Ureter (tissue), 1 donor: ENCODE data around the gene STRN4. TPM values are rescaled to one million over a fixed set of nuclear protein-coding genes. Genes with fewer than 3 reads are reported as not detected.
"Not testable (repeated sequence)": the region's sequence is repeated elsewhere in the genome, so short reads cannot be mapped to it uniquely, and the experiment has no call there.

Experiments used
- DNase-seq: peaks from one replicate; pipeline ENCODE4 v3.0.0-alpha.2; 2020; ENCODE audit warnings: low spot score
- total RNA-seq: library from RNA; stranded (reverse); gene quantifications from one replicate; pipeline ENCODE4 v1.2.4, GENCODE V29; 2023
- donor health status: DM: yes; HTN: yes; CAD: no.

Gene STRN4
- total RNA-seq, 1 donor from 2014 or later: 67.6 TPM

DNA sequence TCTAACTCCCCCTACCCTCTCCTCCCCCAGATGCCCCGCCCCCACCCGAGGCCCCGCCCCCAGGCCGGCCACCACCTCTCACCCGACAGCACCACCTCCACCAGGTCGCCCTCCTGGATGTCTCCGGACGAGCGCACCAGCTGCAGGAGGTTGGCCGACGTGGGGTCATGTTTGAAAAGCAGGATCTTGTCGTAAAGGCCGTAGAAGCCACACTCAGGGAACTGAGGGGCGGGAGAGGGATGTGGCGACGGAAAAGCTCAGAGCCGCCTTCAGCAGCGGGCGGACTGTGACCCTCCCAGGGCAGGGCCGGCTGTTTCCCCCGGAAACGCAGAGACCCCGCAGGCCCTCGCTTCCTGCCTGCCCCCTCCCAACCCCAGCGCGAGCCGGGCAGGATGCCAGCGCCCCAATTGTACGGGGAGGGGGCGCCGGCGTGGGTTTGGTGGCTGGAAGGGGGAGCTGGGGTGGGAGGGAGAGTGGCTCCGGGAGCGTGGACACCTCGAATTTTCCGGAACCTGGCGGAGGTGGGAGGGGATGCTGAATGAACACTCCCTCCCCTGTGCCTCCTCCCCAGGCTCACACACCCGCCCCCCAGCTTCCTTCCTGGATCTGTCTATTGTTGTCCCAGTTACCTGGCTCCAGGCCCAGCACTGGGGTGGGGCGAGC lies 32.3 kb downstream of the STRN4 start:
- DNase-seq: peak; percentile 97

DNA sequence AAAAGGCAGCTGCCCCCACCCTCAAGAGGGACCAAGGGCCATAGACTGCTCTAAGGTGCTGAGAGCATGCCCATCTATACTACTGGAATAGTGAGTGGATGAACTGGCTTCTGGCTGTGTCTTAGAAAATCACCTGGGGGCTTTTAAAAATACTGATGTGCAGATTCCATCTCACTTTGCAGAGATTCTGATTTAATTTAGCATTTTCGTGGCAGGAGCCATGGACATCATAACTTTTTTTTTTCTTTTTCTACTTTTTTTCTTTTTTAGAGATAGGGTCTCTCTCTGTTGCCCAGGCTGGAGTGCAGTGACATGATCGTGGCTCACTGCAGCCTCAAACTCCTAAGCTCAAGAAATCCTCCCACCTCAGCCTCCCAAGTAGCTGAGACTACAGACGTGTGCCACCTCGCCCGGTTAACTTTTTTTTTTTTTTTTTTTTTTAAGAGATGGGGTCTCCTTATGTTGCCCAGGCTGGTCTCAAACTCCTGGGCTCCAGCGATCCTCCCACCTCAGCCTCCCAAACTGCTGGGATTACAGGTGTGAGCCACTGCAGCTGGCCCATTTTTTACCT lies 33.4 kb downstream of the STRN4 start:
- not testable (repeated sequence) for DNase-seq

DNA sequence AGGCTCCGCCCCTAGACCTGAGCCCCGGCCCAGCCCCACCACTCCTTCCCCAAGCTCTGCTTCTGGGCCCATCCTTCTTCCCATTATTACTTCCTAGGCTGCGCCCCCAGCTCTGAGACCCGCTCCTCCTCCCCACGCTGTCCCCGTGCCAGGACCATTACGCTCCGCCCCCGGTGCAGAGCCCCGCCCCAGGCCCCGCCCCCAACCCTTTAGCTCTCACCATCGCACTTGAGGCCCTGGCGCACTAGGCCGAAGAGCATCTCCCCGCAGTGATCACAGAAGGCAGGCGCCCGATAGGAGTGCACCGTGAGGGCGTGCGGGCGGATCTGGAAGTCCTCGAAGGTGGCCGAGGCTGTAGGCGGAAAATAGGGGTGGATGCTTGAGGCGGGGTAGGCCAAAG lies 35.6 kb downstream of the STRN4 start:
- DNase-seq: no peak

DNA sequence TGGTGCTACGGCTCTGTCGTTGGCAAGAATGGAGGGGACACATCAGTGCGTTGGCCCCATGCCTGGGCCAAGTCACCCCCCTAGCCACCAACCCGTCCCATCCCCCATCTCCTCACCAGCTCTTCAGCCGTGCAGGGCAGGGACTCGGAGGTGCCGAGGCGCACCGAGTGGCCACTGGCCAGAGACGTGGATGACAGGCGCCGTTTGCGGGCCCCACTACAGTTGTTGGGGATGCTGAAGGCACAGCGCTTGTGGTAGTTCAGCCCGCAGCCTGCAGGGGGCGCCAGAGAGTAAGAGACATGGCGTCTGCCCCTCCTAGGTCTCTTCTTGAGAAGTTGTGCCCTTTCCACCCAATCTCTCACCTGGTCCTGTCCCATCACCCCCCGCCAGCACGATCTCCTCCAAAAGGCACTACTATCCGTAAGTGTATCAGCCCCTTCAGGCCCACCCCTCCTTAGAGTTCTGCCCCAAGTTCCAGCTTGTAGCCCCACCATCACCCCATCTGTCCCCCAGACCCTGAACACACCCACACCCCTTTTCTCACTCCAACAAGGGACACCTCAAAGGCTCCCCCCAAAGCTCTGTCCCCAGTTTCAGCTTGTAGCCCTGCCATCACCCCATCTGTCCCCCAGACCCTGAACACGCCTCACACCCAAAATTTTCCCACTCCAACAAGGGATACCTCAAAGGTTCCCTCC lies 41.7 kb downstream of the STRN4 start:
- peak; percentile 79 for DNase-seq

DNA sequence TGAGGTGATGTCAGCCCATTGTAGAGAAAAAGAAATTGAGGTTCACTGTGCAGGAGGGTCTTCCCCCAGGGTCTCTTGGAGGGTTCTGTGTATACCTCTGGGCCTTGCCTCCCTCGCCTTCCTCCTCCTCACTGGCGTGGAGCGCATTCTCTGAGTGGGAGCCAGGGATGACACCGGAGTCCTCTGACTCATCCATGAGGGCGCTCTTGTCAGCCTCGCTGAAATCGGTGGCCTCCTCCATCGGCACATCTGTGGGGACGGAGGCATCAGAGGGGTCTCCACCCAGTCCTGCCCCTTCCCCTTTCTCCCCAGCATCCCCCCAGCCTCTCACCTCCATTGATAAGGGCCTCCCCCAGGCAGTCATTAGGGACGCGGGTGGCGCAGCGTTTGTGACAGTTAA lies 45.5 kb downstream of the STRN4 start:
- no peak for DNase-seq

DNA sequence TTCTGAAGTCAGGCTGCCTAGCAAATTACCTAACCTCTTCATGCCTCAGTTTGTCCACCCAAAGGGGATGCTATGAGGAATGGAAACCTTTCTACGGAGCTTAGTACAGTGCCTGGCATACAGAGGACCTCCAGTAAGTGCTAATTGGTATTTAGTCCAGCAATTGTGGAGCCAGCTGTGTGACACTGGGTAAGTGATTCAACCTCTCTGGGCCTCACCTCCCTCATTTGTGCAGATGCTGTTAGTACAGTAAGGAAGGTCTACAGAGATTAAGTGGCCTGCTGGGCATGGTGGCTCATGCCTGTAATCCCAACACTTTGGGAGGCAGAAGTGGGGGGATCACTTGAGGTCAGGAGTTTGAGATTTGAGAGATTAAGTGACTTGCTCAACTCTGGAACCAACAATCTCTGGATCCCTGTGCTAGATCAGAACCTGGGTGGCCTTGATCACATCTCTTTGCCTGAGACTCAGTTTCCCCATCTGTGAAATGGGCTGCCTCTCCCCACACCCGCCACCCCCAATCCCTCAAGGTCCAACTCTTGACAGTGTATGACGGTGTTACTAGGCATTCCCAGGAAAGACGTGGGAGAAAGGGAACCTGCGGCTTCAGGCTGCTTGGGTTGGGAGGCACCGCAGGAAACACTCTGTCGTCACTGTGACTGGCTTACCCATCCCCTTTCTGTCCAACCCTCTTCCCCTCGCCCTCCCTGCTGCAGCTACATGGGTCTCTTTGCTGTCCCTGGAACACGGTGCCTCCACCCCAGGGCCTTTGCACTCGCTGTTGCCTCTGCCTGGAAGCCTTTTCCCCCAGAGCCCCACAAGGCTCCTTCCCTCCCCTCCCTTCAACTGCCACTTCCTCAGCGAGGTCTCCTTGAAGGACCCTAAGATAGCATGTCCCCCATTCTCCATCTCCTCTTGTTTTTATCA lies 47.6 kb downstream of the STRN4 start:
- no peak for DNase-seq

DNA sequence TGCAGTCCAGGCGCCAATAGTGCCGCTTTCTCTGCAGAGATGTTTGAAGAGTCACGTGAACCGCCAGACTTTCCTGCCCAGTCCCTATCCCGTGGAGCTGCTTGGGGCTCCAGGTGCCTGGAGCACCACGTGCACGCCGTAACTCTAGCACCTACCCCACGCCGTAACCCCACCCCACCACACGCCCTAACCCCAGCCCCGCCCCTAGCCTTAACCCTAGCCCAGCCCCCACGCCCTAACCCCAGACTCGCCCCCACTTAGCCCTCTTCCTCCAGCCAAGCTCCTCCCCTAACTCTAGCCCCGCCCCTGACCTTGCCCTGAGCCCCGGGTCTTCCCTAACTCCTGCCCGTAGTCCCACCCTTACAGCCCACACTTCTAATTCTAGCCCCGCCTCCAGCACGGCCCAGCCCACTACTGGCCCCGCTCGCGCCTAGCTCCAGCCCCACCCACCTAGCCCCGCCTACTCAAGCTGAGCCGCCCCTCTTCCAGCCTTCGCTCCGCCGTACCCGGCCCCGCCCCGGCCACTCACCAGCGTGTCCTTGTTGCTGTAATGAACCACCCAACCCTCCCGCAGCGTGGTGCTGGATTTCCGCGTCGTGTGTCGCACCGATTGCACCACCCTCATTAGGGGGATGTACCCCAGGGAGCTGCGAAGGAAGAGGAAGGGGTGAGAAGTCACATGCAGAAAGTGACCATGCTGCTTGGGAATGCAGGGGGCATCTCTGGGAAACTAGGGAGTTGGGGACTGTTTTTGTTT lies 48.9 kb downstream of the STRN4 start:
- peak; percentile 85 for DNase-seq

DNA sequence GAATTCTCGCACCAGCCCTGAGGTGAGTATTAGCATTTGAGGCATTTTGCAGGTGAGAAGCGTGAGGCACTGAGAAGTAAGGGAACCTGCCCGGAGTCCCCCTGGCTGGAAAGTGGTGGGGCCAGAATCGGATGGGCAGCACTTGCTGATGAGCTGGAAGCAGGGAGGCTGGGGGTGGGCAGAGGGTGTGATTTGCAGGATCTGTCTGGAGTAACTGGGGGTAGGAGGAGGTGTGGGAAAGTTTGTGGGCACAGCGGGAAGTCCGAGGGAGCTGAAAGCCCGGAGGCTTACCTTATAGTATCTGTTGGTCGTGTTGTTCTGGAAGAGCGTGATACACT lies 49.4 kb downstream of the STRN4 start:
- no peak for DNase-seq

DNA sequence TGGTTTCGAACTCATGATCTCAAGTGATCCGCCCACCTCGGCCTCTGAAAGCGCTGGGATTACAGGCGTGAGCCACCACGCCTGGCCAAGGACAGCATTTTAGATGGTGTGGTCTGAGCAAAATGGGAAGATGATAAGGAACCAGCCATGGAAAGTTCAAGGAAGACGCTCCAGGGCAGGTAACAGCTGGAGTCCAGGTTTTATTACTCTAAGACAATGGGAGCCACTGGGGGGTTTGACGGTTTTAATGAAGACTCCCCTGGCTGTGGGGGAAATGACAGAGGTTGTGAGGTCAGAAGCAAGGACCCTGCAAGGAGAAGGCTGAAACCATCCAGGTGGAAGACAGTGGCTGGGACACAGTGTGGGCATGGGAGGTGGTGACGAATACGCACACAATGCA lies 50.2 kb downstream of the STRN4 start:
- DNase-seq: no peak

DNA sequence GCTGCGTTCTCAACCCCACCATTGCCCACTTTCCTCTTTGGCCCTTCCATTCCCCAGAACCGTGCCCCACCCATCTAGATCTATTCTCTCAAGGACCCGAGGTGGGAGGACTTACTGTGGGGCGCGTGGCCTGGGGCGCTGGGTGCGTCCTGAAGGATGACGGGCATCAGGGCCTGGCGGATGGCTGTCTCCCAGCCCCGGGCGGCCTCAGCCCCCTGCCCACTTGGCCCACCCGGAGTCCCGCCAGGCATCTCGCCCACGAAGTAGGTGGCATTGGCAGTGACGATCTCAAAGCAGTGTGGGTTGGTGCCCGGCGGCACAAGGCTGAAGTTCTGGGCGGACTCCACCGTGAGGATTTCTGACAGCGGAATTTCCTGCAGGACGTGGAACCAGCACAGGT lies 52.5 kb downstream of the STRN4 start:
- DNase-seq: no peak

DNA sequence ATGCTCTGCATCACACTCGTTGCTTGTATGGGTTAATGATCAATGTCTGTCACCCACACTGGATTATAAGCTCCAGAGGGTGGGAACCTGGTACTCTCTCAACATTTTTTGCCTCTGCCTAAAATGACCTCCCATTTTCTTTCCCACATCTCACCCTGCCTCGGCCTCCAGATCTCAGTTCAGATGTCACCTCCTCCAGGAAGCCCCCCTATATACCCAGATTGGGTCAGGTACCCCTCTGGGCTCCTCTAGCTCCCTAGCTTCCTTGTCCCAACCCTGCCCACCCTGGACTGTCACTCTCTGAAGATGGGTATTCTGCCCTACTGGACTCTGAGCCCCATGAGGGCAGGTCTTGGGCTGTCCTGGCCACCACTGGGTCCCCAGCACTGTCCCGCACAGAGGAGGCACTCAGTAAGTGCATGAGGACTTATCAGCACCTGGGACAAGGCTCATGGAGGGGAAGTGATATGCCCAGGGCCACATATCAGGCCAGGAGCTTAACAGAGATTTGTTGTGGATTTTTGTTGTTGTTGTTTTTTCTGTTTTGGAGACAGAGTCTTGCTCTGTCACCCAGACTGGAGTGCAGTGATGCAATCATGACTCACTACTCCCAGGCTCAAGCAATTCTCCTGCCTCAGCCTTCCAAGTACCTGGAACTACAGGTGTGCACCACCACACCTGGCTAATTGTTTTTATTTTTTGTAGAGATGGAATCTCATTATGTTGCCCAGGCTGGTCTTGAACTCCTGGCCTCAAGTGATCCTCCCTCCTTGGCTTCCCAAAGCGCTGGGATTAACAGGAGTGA lies 53.1 kb downstream of the STRN4 start:
- no peak for DNase-seq

DNA sequence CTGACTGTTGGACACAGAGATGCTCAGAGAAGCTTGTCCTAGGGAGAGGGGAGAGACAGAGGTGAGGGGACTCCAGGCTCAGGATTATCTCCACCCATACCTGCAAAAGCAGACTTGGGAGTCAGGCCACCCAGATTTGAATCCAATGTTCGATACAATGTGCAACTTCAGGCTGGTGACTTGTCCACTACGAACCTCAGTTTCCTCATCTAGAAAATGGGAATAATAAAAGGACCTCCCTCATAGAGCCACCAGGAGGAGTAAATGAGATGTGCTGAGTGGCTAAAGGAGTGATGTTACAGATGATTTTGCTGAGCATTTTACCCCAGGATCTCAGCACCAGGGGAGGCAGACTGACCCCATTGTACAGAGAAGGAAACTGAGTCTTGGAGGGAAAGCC lies 54.3 kb downstream of the STRN4 start:
- no peak for DNase-seq

DNA sequence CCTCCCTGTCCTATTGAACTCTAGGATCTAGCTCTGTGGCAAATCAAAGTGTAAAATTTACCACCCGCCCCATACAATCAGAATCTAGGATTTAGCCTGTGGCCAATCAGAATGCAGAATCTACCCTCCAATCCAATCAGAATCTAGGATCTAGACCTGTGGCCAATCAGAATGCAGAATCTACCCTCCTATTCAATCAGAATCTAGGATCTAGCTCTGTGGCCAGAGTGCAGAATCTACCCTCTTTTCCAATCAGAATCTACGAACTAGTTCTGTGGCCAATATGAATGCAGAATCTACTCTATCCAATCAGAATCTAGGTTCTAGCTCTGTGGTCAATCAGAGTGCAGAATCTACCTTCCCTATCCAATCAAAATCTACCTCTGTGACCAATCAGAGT lies 55.1 kb downstream of the STRN4 start:
- DNase-seq: no peak

DNA sequence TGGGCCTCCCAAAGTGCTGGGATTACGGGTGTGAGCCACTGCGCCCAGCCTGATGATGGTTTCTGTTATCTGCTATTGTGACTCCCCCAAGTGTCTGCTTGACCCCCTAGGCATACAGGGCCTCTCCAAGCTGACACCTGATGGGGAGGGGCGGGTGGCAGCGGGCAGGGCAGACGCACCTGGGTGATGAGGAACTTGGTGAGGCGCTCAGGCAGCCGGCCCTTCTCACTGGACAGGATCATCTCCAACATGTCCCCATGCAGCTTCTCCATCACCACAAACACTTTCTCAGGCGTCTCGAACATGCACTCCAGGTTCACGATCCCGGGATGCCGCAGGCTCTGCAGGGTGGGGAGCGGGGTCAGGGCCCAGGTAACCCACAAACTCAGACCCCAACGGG lies 56.9 kb downstream of the STRN4 start:
- no peak for DNase-seq

DNA sequence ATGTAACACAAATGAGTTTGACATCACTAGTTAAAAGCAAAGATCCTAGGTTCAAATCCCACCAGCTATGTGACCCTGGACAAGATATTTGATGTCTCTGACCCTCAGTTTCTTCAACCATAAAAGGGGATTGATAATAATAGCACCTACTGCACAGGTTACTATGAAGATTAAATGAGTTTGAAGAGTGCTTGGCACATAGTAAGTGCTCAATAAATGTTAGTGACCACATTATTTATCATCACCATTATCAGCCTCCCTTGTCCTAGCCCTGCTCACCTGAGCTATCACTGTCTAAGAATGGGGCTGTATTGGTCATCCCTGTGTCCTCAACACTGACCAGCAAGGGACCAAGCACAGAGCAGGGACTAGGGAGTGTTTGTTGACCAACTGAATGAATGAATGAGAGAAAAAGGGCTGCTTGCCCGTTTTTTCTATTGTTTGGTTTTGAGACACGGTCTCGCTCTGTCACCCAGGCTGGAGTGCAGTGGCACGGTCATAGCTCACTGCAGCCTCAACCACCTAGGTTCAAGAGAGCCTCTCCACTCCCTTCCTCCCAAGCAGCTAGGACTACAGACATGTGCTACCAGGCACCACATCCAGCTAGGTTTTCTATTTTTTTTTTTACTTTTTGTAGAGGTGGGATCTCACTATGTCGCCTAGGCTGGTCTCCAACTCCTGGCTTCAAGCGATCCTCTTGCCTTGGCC lies 58.7 kb downstream of the STRN4 start:
- DNase-seq: no peak

DNA sequence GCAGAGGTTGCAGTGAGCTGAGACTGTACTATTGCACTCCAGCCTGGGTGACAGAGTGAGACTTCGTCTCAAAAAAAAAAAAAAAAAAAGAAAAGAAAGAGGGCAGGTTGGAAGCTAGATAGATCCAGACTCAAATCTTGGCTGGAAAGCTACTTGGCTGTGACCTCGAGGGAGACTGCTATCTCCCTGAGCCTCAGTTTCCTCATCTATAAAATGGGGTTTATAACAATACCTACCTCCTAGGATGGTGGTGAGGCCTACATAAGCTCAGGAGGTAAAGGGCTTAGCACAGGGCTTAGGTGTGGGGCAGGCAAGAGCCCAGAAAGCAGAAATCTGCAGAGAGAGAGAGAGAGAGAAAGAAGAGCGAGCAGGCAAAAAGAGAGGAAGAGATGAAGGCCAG lies 61.1 kb downstream of the STRN4 start:
- DNase-seq: no peak

DNA sequence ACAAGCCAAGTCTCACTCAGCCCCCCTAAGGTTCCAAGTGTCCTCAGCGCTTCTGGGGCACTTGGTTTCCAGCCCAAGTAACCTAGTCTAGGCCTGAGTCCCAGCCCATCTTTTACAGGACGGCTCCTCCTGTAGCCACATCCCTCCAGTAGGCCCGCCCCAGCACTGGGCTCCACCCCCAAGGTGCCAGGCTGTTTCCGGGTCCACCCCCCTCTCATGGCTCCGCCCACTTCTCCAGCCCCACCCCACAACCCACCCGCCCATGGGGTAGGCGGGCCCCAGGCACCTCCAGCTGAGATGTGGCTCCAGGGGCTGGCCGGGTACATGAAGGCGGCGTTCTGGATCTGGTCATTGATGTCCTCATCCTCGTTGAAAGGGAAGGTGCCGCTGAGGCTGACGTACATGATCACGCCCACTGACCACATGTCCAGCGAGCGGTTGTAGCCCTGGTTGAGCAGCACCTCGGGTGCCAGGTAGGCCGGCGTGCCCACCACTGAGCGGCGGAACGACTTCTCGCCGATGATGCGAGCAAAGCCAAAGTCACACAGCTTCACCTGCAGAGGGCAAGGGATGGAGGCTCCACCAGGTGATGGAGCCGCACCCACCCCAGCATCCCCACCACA lies 68.0 kb downstream of the STRN4 start:
- DNase-seq: no peak

DNA sequence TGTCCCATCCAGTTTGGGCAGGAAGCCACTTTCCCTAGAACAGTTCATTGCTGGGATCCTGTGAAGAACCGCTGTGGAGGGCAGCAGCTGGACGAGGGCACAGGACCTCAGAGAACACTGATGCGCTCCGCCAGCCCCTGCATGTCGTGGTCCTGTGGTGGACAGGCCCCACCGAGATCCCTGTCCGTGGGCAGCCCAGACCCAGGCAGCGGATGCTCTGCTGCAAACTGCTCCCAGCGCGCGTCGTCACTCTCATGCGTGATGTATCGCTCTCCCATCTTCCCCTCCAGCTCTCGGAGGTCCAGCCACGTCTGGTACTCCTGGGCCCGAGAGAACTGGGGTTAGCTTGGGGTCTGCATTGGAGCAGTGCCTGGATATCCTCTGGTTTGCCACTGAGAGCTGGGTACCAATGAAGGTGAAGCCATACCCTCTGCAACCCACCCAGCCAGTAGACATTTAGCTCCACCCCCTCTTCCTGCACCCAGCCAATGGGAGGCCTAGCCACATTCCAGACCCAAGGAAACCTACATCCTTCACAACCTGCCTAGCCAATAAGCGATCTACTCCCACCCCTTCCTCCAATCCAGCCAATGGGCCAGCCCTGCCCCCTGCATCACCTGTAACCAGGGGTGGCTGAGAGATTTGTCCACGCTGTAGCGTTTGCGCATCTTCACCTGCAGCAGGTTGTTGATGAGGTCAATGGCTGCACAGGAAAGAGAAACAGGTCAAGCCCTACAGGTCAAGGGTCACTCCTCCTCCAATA lies 71.7 kb downstream of the STRN4 start:
- no peak for DNase-seq

DNA sequence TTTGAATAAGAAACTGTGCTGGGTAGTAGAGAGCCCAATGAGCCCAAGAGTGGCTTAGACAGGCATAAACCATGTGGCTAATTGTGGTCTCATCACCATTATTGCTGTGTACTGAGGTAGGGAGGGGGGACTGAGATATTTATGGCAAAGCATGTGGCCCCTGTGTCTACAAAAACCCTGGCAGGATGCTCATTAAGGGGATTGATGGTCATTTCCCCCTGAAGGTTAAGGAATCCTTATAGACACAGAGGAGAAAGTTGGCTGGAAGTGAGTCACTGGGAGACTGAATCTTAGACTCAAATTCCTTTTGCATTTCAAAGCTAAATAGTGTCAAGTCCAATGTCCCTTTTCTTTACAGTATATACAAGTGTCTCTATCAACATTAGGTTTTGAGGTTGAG lies 75.4 kb downstream of the STRN4 start:
- DNase-seq: no peak
